ENCODE data around the gene HDGF. TPM values are rescaled to one million over a fixed set of nuclear protein-coding genes. Genes with fewer than 3 reads are reported as not detected.

Gene HDGF
- total and polyA plus RNA-seq, 12 donors = 69.8 to 202 (median 144) TPM

DNA sequence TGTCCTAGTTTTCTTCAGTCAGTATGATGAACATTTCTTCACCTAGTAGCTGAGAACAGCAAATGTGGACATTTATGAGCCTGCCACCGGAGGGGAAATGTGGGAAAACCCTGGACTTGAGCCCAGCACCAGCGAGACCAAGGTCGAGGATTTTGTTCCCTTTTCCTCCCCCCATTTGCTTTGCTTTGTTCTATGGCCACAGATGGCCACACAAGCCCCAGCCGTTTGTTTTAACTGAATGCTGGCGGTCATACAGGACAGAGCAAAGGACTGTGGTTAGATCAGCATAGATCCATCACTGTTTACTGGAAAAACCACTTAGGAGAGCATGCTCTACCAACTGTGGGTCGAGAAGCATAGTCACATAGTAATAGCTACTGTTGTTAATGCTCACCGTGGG lies 44.3 kb upstream of the HDGF start:
- TF ChIP-seq CTCF (IDR thresholded peaks at IDR 0.05) = no peak
- 56 to 61% methylated on average over 7 of the region's 7 CpGs for WGBS, 2 donors
- no peak overlapping the region for H3K27ac ChIP-seq
- H3K4me1 ChIP-seq = peaks cover under 1 to 10% (median 5%) of the 10 kb centered on the region in 9 donors
- H3K36me3 ChIP-seq = peaks cover 5 to 100% (median 70%) of the 10 kb centered on the region in 9 donors
- ATAC-seq = no peak
- no peaks in the 10 kb centered on the region for H3K9me3 ChIP-seq
- H3K4me3 ChIP-seq = no peak overlapping the region
- no peak for DNase-seq
- intact Hi-C loops (cut with DNase I) = loop anchor here in 2 of 10 donors (2.0 to 5.0 kb wide), 2 partner anchors 67 to 95 kb away; partner anchors contain the start of gene NTRK1 (in 1 of the 2)
- H3K27me3 ChIP-seq = no peaks in the 10 kb centered on the region

- TF ChIP-seq CTCF (IDR thresholded peaks at IDR 0.05) = no peak
- Histone ChIP-seq H3K4me3 (no peak overlapping the region), H3K4me1 (peaks cover 0 to 5% (median 1%) of the 10 kb centered on the region in 9 donors), H3K9me3 (no peaks in the 10 kb centered on the region), H3K27me3 (no peaks in the 10 kb centered on the region), H3K36me3 (peaks cover 5 to 100% (median 68%) of the 10 kb centered on the region in 9 donors), H3K27ac (no peak overlapping the region)
- 95 to 96% methylated on average over 5 of the region's 5 CpGs for WGBS, 2 donors
- DNase-seq (no peak), ATAC-seq (no peak)
- intact Hi-C loops (cut with DNase I) = loop anchor here in 1 of 10 donors (5.0 kb wide), 1 partner anchor 67 kb away; the partner anchor contains the start of gene NTRK1
Measured at GRCh38 chr1:156795374-156795733, 43.9 kb upstream of the HDGF start.

- peaks cover 5 to 100% (median 73%) of the 10 kb centered on the region in 9 donors for H3K36me3 ChIP-seq
- intact Hi-C loops (cut with DNase I) = loop anchor here in 1 of 10 donors (5.0 kb wide), 1 partner anchor 68 kb away; the partner anchor contains the start of gene NTRK1
Measured at GRCh38 chr1:156794506-156795373, 43.3 kb upstream of the HDGF start.

More at GRCh38 chr1:156794506-156795373, 43.3 kb upstream of the HDGF start:
- Histone ChIP-seq H3K4me1 (no peaks in the 10 kb centered on the region), H3K9me3 (no peaks in the 10 kb centered on the region), H3K27ac (no peak overlapping the region), H3K27me3 (no peaks in the 10 kb centered on the region), H3K4me3 (no peak overlapping the region)
- no peak for TF ChIP-seq CTCF (IDR thresholded peaks at IDR 0.05)
- no peak for ATAC-seq
- 78 to 87% methylated on average over 7 of the region's 7 CpGs for WGBS, 2 donors
- DNase-seq = no peak
